GM19240 (cell line): ENCODE measurements around the gene ERH.
"Not testable (repeated sequence)": the region's sequence is repeated elsewhere in the genome, so short reads cannot be mapped to it uniquely, and the experiment has no call there.

Experiments
- DNase-seq: peaks from one replicate; pipeline ENCODE4 v3.0.0; 2011; ENCODE audit warnings: low spot score; ENCODE audit not compliant: insufficient read length

The ERH gene

DNA sequence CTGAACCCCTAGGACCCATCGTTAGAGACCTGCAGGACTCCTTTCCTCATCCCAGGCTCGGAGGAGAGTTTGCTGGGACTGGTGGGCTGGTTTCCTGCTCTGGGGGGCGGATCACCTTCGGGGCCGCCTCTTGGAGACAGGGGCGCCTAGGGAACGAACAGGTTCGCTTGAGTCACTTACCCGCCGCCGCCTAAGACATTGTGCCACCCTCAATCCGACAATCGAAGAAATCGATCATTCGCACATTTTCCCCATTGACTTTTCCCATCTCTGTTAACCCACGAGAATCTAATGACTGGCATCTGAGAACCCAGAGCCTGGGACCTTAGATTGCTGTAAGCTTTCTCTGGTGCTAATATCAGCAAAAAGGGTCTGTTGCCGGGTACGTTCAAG, 715 bp upstream of the ERH start:
- DNase-seq: no peak

DNA sequence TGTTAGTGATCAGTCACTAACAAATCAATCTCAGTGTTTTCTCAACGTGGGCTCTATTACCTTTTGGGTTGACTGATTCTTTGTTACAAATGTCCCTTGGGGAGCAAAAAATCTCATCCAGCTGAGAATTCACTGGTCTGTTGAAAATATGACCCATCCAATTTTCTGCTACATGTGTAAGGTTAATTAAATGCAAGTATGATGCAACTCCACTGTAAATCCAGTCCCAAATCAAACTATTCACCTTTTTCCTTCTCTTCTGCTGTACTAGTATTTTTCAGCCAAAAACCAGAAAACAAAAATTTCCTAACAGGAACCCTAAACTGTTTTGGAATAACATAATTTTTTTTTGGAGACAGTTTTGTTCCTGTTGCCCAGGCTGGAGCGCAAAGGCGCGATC, 2.2 kb downstream of the ERH start:
- no peak for DNase-seq

DNA sequence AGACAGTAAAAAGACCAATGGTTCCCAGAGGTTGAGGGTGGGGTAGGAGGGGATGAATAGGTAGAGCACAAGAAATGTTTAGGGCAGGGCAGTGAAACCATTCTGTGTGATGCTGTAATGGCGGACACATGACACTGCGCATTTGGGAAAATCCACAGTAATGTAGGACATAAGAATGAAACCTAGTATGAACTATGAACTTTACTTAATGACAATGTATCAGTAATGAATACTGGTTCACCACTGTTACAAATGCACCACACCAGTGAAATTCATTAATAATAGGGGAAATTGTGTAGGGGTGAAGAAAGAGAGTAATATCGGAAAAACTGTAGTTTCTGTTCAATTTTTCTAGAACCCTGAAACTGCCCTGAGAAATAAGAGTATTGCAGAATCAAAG, 5.6 kb downstream of the ERH start:
- no peak for DNase-seq

DNA sequence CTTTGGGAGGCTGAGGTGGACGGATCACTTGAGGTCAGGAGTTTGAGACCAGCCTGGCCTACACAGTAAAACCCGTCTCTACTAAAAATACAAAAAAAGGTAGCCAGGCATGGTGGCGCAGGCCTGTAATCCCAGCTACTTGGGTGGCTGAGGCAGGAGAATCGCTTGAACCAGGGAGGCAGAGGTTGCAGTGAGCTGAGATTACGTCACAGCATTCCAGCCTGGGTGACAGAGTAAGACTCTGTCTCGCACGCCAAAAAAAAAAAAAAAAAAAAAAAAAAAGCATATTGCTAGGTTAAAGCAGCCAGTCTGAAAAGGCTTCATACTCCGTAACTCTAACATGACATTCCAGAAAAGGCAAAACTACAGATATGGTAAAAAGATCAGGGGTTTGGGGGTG, 6.7 kb downstream of the ERH start:
- DNase-seq: not testable (repeated sequence)

DNA sequence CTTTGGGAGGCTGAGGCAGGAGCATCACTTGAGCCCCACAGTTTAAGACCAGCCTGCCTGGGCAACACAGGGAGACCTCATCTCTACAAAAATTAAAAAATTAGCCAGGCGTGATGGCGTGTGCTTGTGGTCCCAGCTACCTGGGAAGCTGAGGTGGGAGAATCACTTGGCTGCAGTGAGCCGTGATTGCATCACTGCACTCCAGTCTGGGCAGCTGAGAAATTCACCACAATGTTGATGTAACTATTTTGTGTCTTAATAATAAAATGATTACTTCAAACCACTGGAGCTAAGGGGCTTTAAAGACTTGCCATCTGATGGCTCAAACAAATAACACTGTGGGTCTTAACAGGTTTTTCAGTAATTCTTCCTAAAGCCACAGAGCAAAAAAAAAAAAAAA, 10.8 kb downstream of the ERH start:
- no peak for DNase-seq

DNA sequence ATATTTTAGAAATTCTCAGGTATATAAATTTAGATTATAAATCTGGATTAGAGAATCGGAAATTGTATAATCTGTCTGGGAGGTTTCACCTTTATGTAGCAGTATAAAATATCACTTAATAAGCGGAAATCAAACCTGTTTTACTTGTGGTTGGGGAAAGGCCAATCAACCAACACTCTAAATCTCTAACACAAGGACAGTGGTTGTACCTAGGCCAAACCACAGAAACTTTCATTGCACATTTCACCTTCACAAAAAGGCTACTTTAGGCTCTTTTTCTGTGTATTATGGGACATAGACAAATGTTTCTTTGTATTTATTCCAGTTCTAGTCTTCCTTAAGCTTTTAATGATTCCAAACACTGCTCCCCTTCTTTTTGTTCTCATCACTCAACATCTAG, 19.8 kb downstream of the ERH start:
- no peak for DNase-seq

DNA sequence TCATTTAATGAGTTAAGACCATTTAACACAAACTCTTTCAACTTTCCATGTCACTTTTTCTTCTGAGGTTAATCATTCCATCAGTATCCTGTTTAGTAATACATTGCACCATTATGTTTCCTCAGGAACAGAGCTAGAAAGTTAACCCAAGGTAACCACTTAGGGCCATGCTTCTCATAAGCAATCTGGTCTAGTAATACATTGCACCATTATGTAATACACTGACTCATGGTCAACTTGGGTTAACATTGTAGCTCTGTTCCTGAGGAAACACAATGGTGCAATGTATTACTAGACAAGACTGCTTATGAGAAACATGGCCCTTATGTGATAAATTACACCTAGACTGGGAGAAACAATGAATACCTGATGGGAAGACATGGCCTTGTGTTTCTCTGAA, 21.7 kb downstream of the ERH start:
- DNase-seq: no peak

DNA sequence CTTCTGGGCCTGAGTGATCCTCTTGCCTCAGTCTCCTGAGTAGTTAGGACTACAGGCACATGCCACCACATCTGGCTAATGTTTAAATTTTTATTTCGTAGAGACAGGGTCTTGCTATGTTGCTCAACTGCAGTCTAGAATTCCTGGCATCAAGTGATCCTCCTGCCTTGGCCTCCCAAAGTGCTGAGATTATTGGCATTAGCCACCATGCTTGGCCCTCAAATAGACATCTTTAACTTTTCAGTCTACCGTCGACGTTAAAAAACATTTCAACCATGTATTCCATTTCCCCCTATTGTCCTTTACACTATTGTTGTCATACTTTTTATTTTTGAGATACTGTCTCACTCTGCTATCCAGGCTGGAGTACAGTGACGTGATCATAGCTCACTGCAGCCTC, 22.4 kb downstream of the ERH start:
- DNase-seq: no peak

DNA sequence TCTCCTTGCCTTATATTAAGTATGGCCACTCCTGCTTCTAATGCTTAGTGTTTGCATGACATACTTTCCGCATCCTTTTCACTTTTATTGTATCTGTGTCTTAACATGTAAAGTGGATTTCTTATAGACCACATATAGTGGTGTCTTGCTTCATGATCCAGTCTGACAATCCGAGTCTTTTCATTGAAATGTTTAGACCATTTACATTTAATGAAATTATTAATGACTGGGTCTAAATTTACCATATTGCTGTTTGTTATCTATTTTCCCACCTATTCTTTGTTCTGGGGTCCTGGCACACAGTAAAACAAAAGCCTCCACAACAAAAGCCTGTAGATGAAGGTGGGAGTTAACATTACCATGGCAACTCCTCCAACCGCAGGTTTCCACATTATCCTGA, 22.9 kb downstream of the ERH start:
- no peak for DNase-seq

DNA sequence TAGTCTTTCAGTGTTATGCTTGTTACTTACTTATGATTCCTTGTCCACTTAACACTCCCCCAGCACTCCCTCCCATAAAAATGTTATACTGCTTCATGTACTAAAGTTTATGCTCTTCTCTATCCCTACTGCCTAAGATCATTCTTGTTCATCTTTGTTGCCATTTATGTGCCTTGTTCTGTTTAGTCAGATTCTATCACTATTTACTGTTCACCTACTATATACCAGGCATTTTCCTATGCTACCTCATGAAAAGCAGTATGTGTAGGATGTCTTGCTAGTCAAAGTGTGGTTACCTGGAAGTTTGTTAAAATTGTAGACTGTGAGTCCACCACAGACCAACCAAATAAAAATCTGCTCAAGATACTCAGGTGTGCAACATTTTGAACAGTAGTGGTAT, 23.9 kb downstream of the ERH start:
- DNase-seq: no peak

DNA sequence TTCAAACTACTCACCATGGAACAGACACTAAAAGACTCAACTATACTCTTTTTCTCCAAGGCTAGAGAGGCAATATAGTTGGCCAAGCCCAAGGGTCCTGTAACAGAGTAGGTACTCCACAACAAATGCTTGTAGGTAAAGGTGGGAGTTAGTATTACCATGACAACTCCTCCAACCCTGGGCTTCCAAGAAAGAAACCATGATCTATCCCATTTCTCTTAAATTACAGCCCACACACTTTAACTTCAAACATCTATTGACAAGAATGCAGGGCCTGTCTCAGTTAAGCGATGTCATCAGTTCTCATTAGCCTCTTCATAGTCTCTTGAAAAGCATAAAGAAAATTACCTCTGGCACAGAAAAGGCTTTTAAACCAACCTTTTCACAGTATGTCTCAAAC, 25.0 kb downstream of the ERH start:
- no peak for DNase-seq

DNA sequence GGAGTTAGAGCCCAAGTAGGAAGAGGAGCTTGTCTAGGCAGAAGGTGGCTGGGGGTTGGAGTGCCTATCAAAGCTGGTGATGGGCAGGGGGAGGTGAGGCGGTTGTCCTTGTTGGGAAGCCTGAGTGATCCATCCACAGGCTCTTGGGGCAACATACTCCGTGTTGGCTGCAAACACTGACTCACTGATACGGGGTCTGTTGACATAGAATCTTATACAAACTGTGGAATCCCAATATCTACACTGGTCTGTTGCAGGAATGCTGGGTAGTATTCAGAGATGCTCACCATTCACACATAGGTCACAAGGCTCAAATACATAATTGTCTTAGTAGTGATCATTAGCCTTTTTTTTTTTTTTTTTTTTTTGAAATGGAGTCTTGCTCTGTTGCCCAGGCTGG, 26.0 kb downstream of the ERH start:
- DNase-seq: no peak

DNA sequence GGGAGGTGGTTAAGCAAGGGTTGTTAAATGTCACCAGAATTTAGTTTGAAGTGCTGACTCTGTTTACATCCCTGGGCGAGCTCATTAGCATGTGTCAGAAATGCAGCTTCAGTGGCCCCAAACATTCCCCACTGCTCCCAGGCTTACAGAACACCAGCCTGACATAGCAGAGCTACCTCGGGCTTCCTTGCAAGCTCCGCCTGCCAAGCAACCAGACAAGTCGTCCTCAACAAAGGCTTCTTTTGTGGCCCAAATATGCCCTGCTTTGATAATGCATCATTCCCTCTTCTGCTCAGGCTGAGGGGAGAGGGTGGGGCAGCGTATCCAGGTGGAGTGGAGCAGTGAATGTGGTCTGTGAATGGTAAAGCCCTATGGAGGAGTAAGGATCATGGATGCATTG, 28.0 kb downstream of the ERH start:
- DNase-seq: no peak

DNA sequence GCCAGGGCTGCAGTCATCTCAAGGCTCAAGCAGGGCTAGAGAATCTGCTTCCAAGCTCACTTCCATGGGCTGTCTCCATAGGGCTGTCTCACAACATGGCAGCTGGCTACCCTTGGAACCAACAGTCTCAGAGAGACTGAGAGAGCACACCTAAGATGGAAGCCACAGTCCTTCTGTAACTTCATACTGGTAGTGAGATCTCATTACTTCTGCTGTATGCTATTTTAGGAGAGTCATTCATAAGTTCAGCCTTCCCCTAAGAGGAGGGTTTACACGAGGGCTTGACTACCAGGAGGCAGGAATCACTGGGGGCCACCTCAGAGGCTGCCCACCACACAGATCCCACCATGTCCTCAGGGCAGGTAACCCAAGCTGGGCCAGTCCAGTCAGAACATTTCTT, 29.7 kb downstream of the ERH start:
- DNase-seq: no peak

DNA sequence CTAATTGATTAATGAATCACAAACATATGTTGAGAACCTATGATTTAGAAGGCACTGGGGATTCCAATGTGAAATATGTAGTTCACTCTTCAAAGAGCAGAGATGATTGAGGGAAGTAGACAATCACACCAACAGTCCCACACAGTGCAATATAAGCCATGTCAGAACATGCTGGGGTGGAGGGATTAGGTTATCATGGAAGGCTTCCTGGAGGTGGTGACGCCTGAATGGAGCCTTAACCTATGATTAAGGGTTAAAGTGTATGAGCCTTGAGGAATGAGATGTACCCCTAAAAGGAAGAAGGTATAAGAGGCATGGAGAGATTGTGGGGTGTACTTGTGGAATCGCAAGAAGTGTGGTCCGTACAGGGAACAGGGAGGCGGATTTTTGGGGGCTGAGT, 31.3 kb downstream of the ERH start:
- DNase-seq: no peak

DNA sequence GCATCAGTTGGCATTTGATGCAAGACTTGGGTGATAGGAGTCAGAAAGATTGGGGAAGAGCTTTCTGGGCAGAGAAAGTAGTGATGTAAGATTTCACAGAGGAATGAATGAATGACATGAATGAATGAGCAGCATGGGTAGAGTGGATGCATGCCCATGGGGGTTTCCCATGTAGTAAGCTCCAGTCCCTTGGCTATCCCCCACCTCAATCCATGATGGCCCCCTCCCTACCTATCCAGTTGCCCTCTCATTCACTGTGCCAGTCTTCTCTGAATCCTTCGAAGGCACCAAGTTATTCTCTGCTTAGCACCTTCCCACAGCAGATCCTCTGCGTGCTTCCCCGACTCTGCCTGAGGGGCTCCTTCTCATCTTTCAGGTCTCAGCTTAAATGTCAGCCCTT, 32.0 kb downstream of the ERH start:
- DNase-seq: no peak

DNA sequence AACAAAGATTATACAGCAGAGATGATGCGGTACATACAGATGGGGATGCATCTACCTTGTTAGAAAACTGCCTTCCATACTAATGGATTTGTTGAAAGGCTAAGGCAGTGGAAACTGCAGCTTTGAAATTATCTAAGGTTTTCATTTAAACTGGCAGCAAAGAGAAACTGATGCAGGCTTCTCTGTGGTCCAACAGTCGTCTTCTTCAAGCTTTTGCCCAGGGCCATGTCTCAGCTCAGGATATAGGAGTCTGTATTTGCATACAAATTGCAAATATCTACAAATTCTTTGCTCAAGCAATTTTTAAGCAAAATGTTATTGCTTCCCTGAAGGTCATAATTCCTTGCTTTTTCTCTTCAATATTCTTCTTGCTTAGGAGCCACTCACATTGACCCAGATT, 33.7 kb downstream of the ERH start:
- no peak for DNase-seq

DNA sequence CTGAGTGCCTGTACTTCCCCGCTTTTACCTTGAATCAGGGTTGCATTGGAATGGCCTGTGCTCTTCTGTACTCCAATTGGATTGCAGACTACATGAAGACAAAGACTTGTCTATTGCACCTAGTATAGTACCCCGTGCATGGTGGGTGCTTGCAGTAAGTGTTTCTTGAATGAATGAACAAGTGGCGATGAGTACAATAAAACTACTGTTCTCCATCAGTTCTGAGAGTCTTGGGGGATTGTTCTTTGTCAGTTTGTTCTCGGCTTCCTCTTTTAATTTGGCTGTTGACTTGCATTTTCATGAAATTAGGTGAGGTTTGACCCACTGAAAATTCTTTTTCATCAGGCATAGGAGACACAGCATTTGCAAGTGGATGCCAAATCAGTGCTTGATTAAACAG, 34.1 kb downstream of the ERH start:
- DNase-seq: no peak

DNA sequence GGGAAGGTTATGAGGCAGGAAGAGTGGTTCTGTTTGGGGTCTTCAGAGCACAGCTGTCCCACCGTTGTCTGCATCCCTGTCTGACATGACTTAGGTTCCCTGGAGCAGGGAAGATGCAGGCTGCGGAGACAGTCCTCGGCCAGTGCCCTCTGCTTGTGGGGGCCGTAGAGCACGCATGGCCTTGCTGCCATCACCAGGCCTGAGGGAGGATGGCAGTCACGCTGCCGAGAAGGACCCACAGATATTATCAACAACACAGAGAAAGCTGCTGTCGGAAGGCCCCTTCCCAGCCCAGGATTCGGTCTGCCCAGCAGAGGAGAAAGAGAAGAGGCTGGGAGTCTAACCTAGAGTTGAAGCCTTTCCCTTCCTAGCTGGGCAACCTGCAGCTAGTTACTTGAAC, 35.0 kb downstream of the ERH start:
- DNase-seq: no peak

DNA sequence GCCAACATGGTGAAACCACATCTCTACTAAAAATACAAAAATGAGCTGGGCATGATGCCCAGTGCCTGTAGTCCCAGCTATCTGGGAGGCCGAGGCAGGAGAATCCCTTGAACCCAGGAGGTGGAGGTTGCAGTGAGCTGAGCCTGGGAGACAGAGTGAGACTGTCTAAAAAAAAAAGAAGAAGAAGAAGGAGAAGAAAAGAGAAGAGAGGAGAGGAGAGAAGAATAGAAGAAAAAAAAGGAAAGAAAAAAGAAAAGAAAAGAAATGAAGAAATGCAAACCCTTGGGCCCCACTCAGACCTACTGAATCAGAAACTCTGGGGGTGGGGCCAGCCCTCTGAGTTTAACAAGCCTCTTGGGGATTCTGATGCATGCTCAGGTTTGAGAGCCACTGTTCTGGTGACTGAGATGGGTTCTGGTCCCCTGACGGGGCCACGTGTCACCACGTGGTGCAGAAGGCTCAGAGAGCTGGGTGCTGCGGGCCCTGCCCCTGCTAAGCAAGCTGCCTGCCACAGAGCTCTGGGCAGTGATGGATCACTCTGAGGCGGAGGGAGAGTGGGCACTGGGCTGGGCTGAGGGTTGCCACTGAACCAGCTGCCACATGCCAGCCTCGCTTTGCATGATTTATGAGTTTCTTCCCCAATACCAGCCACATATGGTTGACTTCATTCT, 37.5 kb downstream of the ERH start:
- no peak for DNase-seq

DNA sequence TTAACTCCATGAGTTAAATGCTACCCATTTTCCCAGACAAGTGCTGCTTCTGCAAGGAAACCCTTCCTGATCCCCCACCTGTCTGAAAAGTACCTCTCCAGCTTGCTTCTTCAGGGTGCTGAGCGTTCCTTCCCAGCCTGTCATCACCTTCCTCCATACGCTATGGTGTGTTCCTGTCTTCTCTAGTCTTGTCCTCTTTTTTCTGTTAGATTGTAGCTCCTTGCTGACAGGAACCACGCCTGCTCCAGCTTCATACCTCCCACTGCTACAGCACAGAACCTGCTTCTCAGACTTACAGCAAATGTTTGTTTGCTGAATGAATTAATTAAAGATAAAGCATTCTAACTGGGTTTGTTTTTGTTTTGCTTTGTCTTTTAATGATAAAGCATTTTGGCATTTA, 39.1 kb downstream of the ERH start:
- DNase-seq: no peak

DNA sequence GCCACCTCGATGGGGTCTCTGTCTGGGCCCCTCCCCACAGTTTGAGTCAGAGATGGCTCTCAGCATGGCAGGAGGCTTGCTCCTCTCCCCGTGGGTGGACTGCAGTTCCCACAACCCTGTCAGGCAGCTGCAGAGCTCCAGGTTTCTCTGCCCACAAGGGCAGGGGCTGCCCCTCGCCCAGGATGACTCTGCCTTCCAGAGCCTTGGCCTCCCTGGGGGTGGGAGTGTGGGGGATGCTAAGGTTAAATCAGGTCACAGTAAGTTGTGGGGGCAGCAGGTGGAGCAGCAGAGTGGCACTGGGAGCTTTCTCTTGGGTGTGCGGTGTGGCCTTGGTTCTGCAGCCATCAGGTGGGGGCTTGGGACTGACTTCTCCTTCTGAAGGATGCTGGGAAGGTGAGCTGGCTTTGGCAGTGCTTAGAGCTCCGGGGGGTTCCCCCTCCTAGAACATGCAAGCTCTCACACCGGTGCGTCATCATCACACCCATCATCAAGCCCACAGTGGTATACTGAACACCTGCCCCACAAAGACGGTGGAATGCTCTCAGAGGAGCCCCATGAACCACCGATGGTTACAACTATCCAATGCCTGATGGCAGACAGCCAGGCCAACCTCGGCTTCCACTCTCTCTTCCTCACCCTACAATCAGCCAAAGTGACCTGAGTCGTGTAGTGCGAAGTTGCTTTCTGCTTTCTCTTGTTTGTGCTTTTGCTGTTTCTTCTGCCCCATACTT, 39.7 kb downstream of the ERH start:
- DNase-seq: no peak

DNA sequence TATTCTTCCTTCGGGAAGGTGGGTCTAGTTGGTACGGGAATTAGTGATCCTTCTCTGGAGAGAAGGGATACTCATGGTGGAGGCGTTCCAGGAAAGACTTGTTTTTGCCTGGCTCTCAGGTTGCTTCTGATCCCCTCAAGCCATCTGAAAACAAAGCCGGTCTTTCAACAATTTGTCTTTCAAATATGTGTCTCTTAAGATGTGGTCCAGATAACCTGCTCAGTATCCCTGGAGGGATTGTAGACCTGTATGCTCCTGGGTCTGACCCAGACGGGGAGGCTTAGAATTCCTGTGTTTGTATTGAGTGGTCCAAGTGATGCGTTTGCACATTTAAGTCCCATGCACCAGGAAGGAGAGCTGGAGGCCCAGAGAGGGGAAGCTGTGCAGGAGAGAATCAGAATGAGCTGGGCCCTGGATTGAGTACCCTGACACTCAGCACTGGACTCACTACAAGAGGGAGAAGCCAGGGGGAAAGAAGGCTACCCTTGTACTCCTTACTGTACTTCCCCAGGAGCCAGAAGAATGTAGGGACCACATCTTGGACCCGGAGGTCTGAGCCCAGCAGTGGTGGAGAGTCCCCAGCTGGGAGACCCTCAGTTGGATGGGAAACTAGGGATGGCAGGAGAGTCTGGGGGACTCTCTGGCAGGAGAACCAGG, 40.4 kb downstream of the ERH start:
- no peak for DNase-seq
